SU-DHL-6 (cell line): ENCODE data around the gene GABPB1.

Source experiments
- H2AFZ ChIP-seq: fragments of 200-600 bp; sonication (generic); 2 replicates; pipeline ENCODE4 v1.6.1; 2014; ENCODE audit warnings: low read depth, mild to moderate bottlenecking, moderate library complexity, mixed read lengths, antibody characterized with exemption, low read length; ENCODE audit not compliant: severe bottlenecking
- H3F3A ChIP-seq: fragments of 200-600 bp; shearing (Covaris generic); 2 replicates; pipeline ENCODE4 v1.6.0; 2016; ENCODE audit warnings: antibody characterized with exemption, mild to moderate bottlenecking; ENCODE audit not compliant: insufficient read depth
- H3K27ac ChIP-seq: fragments of 200-600 bp; sonication (generic); 2 replicates; pipeline ENCODE4 v1.5.1; 2016; ENCODE audit warnings: low read depth, mild to moderate bottlenecking, low read length, moderate library complexity, mixed read lengths
- H3K27me3 ChIP-seq: fragments of 200-600 bp; sonication (generic), shearing (Covaris generic); 2 replicates; pipeline ENCODE4 v1.6.0; 2014; ENCODE audit warnings: mild to moderate bottlenecking, low read length
- H3K36me3 ChIP-seq: fragments of 200-600 bp; sonication (generic); 2 replicates; pipeline ENCODE4 v1.6.1; 2014; ENCODE audit warnings: mild to moderate bottlenecking, low read length, mixed read lengths
- H3K4me2 ChIP-seq: fragments of 300-600, 200-600 bp; shearing (Covaris generic), sonication (generic); 2 replicates; pipeline ENCODE4 v1.6.0; 2014; ENCODE audit warnings: low read length, low read depth, mild to moderate bottlenecking; ENCODE audit not compliant: poor library complexity, severe bottlenecking
- H3K4me3 ChIP-seq: fragments of 200-600 bp; sonication (generic); 2 replicates; pipeline ENCODE4 v1.5.1; 2014; ENCODE audit warnings: antibody characterized with exemption, low read length, mild to moderate bottlenecking, mixed read lengths; ENCODE audit not compliant: insufficient read depth, poor library complexity, severe bottlenecking
- H3K79me2 ChIP-seq: fragments of 200-600 bp; sonication (generic); 2 replicates; pipeline ENCODE4 v1.6.1; 2014; ENCODE audit warnings: mild to moderate bottlenecking, low read length, moderate library complexity; ENCODE audit not compliant: insufficient read depth
- H3K9ac ChIP-seq: fragments of 200-600 bp; sonication (generic); 2 replicates; pipeline ENCODE4 v1.7.0; 2014; ENCODE audit warnings: mild to moderate bottlenecking, low read length
- H3K9me2 ChIP-seq: fragments of 200-600 bp; sonication (generic); replicated peaks from 2 replicates; pipeline ENCODE4 v1.6.1; 2014; ENCODE audit warnings: low read length; ENCODE audit not compliant: insufficient read depth
- H3K9me3 ChIP-seq: fragments of 200-600 bp; sonication (generic); 2 replicates; pipeline ENCODE4 v1.6.1; 2014; ENCODE audit warnings: low read length, mixed read lengths; ENCODE audit not compliant: insufficient read depth
- H4K20me1 ChIP-seq: fragments of 200-600 bp; sonication (generic); 2 replicates; pipeline ENCODE4 v1.6.1; 2014; ENCODE audit warnings: low read depth, mild to moderate bottlenecking, antibody characterized with exemption, low read length, moderate library complexity, mixed read lengths
- CTCF ChIP-seq: fragments of 200-600 bp; sonication (generic); IDR thresholded peaks from one replicate; pipeline ENCODE4 v1.5.1; 2017; ENCODE audit warnings: antibody characterized with exemption, mild to moderate bottlenecking, low read length, moderate library complexity; ENCODE audit not compliant: insufficient read depth, poor library complexity, severe bottlenecking
- EZH2phosphoT487 ChIP-seq: fragments of 200-600 bp; sonication (generic), shearing (Covaris generic); conservative IDR thresholded peaks from 2 replicates; pipeline ENCODE4 v1.6.1; 2018; ENCODE audit warnings: mild to moderate bottlenecking, antibody characterized with exemption, low read length, moderate library complexity, mixed read lengths

GABPB1 gene

GRCh38 chr15:50229336-50229735 lies 125.7 kb downstream of the GABPB1 start:
- Histone ChIP-seq H4K20me1 (no peaks in the 10 kb centered on the region), H3K27ac (no peak overlapping the region), H3K9ac (no peak overlapping the region), H3K9me3 (no peaks in the 10 kb centered on the region), H3K9me2 (no peaks in the 10 kb centered on the region), H3K36me3 (no peaks in the 10 kb centered on the region), H3K4me2 (no peak overlapping the region), H3K4me3 (no peak overlapping the region), H3K79me2 (no peaks in the 10 kb centered on the region), H3F3A (no peaks in the 10 kb centered on the region), H2AFZ (no peak overlapping the region), H3K27me3 (no peaks in the 10 kb centered on the region)
- TF ChIP-seq CTCF: no peak
- TF ChIP-seq EZH2phosphoT487: no peak

GRCh38 chr15:50228866-50229265 lies 126.1 kb downstream of the GABPB1 start:
- no peak overlapping the region for H2AFZ ChIP-seq
- TF ChIP-seq EZH2phosphoT487 (no peak), CTCF (no peak)
- H4K20me1 ChIP-seq: no peaks in the 10 kb centered on the region
- no peaks in the 10 kb centered on the region for H3K9me2 ChIP-seq
- no peaks in the 10 kb centered on the region for H3K79me2 ChIP-seq
- no peaks in the 10 kb centered on the region for H3F3A ChIP-seq
- H3K27me3 ChIP-seq: no peaks in the 10 kb centered on the region
- no peak overlapping the region for H3K4me2 ChIP-seq
- H3K9me3 ChIP-seq: no peaks in the 10 kb centered on the region
- no peak overlapping the region for H3K4me3 ChIP-seq
- H3K36me3 ChIP-seq: no peaks in the 10 kb centered on the region
- H3K27ac ChIP-seq: no peak overlapping the region
- H3K9ac ChIP-seq: no peak overlapping the region

- no peaks in the 10 kb centered on the region for H3K79me2 ChIP-seq
- no peak overlapping the region for H2AFZ ChIP-seq
- TF ChIP-seq EZH2phosphoT487 (no peak), CTCF (no peak)
These were observed 127.9 kb downstream of the GABPB1 start for GRCh38 chr15:50227076-50227475.

More at GRCh38 chr15:50227076-50227475, 127.9 kb downstream of the GABPB1 start:
- Histone ChIP-seq H3K27ac (no peak overlapping the region), H4K20me1 (no peaks in the 10 kb centered on the region), H3K9me3 (no peaks in the 10 kb centered on the region), H3F3A (no peaks in the 10 kb centered on the region), H3K4me2 (no peak overlapping the region), H3K4me3 (no peak overlapping the region), H3K36me3 (no peaks in the 10 kb centered on the region), H3K9ac (no peak overlapping the region), H3K27me3 (no peaks in the 10 kb centered on the region), H3K9me2 (no peaks in the 10 kb centered on the region)
